ENCODE measurements around the gene TICAM1.
A peak's percentile ranks its signal among the peaks of the same experiment; 100 is the strongest.
"Not testable (repeated sequence)": the region's sequence is repeated elsewhere in the genome, so short reads cannot be mapped to it uniquely, and the experiment has no call there.

The TICAM1 gene

GRCh38 chr19:4844348-4845179, 13.1 kb upstream of the TICAM1 start:
- no peak for DNase-seq

- DNase-seq, result no peak
Measured at GRCh38 chr19:4843647-4843965, 12.1 kb upstream of the TICAM1 start.

DNA sequence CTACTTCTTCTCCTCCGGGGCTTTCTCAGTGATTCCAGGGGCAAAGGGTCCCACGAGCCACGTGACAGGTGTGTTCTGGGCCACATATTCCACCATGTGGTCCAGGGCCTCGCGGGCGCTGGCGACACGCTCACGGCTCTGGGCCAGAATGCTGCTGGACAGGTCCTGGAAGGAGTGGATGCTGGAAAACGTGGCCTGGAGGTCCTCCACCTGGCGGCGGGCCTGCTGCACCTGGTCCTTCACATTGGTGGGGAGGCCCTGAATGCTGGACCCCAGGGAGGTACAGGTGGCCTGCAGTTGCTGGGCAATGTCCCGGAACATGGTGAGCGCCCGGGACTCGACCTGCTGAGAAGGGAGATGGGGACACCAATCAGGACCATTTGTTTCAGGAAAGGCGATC, 7.7 kb upstream of the TICAM1 start:
- DNase-seq, result no peak

DNA sequence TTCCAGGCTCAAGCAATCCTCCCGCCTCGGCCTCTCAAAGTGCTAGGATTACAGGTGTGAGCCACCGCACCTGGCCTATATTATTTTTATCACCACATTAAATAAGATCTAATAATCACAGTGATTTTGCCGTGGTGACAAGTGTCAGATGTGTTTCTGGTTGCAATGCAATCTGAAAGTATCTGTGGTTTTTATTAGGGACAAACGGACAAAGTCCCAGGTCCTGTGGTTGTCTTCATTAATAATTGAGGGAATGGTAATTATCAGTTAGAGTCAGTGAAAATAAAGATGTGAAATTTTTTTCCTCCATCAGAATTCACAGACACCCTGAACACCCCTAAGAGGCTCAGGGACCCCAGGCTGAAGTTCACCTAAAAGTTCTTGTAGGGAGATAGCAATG, 1.3 kb upstream of the TICAM1 start:
- no peak for DNase-seq

GRCh38 chr19:4831979-4832340, 448 bp upstream of the TICAM1 start:
- DNase-seq, result not testable (repeated sequence)

GRCh38 chr19:4830768-4831265, 695 bp downstream of the TICAM1 start:
- DNase-seq, result no peak

GRCh38 chr19:4830332-4830731, 1.2 kb downstream of the TICAM1 start:
- no peak for DNase-seq

- no peak for DNase-seq
Measured at GRCh38 chr19:4829001-4829712, 2.4 kb downstream of the TICAM1 start.

DNA sequence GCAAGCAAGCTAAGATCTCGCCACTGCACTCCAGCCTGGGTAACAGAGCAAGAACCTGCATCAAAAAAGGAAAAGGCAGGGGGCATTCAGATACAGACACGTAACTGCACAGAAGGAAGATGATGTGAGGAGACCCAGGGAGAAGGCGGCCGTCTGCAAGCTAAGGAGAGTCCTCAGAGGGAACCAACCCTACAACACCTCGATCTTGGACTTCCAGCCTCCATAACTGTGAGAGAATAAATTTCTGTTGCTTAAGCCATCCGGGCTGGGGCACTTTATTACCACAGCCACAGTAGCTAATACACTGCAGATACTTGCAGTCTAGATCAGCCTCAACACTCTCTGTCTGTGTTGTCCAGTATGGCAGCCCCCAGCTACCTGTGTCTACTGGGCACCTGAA, 7.9 kb downstream of the TICAM1 start:
- DNase-seq, result no peak

- DNase-seq, result not testable (repeated sequence)
Measured at GRCh38 chr19:4822354-4822753, 9.2 kb downstream of the TICAM1 start.

GRCh38 chr19:4821265-4821664, 10.2 kb downstream of the TICAM1 start:
- DNase-seq, result no peak

GRCh38 chr19:4817467-4818277, 13.8 kb downstream of the TICAM1 start:
- no peak for DNase-seq

GRCh38 chr19:4816950-4817278, 14.6 kb downstream of the TICAM1 start:
- no peak for DNase-seq

- DNase-seq, result no peak
Measured at GRCh38 chr19:4816202-4816949, 15.1 kb downstream of the TICAM1 start.

GRCh38 chr19:4815426-4816201, 15.9 kb downstream of the TICAM1 start:
- peak; percentile 94 for DNase-seq

- DNase-seq, result no peak
Measured at GRCh38 chr19:4814625-4815425, 16.7 kb downstream of the TICAM1 start.

DNA sequence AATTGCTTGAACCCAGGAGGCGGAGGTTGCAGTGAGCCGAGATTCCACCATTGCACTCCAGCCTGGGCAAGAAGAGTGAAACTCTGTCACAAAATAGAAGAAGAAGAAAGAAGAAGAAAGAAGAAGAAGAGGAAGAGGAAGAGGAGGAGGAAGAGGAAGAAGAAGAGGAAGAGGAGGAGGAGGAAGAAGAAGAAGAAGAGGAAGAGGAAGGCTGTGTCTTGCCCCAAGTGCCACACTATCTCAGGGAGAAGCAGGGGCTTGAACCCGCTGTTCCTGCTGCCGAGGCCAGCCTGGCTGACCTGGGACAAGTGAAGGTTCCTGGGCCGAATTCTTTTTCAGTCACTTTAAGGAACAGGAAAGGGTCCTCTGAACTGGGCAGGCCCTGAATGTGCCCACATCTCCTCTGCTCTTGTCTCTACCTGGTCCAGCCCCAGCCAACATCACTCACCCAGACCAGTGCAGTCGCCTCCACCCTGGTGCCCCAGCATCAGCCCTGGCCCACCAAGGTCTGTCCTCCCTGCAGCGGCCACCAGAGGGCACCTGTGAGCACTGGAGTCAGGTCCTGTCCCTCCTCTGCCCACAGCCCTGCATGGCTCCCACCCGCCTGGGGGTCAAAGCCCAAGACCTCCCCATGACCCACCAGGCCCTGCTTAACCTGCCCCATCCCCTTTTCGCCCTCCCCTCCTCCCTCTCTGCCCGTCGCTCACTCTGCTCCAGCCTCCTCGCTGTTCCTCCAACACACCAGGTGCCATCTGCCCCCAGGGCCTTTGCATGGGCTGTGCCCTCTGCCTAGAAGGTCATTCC, 20.0 kb downstream of the TICAM1 start:
- peak; percentile 12 for DNase-seq

GRCh38 chr19:4807188-4807587, 24.3 kb downstream of the TICAM1 start:
- no peak for DNase-seq

- DNase-seq, result no peak
Measured at GRCh38 chr19:4806384-4806783, 25.1 kb downstream of the TICAM1 start.

- not testable (repeated sequence) for DNase-seq
Measured at GRCh38 chr19:4805140-4805539, 26.4 kb downstream of the TICAM1 start.

Data from COR-L47 (cell line).